ENCODE measurements around the gene IPMK. TPM values are rescaled to one million over a fixed set of nuclear protein-coding genes. Genes with fewer than 3 reads are reported as not detected.
"Not testable (repeated sequence)": the region's sequence is repeated elsewhere in the genome, so short reads cannot be mapped to it uniquely, and the experiment has no call there.

Gene IPMK
- total RNA-seq, 2 donors from 2014 or later = 1.5 to 7.5 TPM

DNA sequence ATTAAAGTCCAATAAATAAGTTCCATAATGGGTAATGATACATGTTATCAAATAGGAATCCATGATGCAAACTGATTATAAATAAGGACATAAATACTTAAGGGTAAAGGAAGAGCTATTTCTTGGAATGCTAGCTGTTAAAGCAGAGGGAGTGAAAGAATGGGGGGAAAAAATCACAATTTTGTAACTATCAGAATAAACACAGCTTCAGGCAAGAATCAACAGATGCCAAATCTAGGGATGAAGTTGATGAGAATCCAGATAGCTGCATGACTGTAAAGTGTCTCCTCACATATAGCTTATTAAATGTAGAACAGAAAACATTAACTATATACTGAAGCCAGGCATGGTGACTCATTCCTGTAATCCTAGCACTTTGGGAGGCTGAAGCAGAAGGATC, 4.9 kb downstream of the IPMK start:
- TF ChIP-seq, protein P1, sequence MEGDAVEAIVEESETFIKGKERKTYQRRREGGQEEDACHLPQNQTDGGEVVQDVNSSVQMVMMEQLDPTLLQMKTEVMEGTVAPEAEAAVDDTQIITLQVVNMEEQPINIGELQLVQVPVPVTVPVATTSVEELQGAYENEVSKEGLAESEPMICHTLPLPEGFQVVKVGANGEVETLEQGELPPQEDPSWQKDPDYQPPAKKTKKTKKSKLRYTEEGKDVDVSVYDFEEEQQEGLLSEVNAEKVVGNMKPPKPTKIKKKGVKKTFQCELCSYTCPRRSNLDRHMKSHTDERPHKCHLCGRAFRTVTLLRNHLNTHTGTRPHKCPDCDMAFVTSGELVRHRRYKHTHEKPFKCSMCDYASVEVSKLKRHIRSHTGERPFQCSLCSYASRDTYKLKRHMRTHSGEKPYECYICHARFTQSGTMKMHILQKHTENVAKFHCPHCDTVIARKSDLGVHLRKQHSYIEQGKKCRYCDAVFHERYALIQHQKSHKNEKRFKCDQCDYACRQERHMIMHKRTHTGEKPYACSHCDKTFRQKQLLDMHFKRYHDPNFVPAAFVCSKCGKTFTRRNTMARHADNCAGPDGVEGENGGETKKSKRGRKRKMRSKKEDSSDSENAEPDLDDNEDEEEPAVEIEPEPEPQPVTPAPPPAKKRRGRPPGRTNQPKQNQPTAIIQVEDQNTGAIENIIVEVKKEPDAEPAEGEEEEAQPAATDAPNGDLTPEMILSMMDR (IDR thresholded peaks at IDR 0.05) = no peak

DNA sequence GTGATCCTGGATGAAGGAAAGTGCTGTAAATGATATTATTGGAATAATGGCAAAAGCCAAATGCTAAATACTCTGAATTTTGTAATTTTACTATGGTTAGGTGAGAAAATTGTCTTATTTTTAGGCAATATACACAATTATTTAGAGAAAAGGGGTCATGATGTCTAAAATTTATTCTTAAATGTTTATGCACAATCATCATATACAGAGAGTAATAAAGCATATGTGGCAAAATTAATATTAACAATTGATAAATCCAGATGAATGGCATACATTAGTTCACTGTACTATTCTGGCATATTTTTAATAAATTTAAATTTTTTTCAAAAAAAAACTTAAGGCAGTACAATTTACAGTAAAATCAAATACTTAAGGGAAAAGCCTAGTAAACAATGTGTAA, 7.4 kb downstream of the IPMK start:
- DNase-seq (ENCODE audit: low spot score) = no peak
- H3K4me1 ChIP-seq (ENCODE audit: control insufficient read depth in 1 of 2, low read depth in 2 of 2) = peaks cover 0 to 3% of the 10 kb centered on the region in 2 donors
- ATAC-seq (ENCODE audit: insufficient number of reproducible peaks, low FRiP score, low read depth) = no peak
- no peak overlapping the region for H3K4me3 ChIP-seq
- TF ChIP-seq, protein P1 (IDR thresholded peaks at IDR 0.05) = no peak
- no peaks in the 10 kb centered on the region for H3K36me3 ChIP-seq
- no peaks in the 10 kb centered on the region for H3K27me3 ChIP-seq (replicated peaks; ENCODE audit: insufficient read depth)
- no peaks in the 10 kb centered on the region for H3K9me3 ChIP-seq
- H3K27ac ChIP-seq = no peak overlapping the region

More for the DNA sequence above, 4.9 kb downstream of the IPMK start:
- Histone ChIP-seq H3K36me3 (no peaks in the 10 kb centered on the region), H3K27ac (no peak overlapping the region), H3K4me3 (no peak overlapping the region), H3K27me3 (replicated peaks; ENCODE audit: insufficient read depth) (no peaks in the 10 kb centered on the region), H3K9me3 (no peaks in the 10 kb centered on the region), H3K4me1 (ENCODE audit: control insufficient read depth in 1 of 2, low read depth in 2 of 2) (peaks cover 6 to 12% of the 10 kb centered on the region in 2 donors)
- DNase-seq (ENCODE audit: low spot score) (no peak), ATAC-seq (ENCODE audit: insufficient number of reproducible peaks, low FRiP score, low read depth) (no peak)

DNA sequence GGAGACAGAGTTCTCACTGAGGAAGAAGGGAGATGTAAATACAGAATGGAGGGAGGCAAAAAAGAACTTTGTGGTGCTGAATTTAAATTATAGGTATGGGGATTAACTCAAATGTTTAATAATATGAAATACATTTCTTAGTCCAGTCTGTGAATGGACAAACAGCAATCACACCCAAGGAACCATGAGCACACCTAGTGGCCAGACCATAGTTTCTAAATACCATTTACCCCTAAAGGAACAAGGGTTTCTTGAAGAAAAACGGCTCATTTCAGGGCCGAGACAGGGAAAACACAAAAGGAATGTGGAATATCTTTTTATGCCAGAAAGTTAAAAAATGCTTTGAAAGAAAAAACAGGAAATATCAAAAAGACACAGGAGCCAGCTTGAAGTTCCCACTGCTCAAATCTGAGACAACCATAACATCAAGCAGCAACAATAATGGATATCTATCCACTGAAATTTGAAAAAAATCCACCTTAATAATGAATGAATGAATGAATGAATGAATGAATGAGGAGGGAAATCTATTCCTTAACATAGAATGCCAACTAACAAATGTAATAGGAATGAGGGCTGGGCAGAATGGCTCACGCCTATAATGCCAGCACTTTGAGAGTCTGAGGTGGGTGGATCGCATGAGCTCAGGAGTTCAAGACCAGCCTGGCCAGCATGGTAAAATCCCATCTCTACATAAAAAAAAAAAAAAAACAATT, 8.6 kb downstream of the IPMK start:
- H3K4me1 ChIP-seq (ENCODE audit: control insufficient read depth in 1 of 2, low read depth in 2 of 2) = no peaks in the 10 kb centered on the region
- no peak overlapping the region for H3K27ac ChIP-seq
- H3K9me3 ChIP-seq = no peaks in the 10 kb centered on the region
- no peaks in the 10 kb centered on the region for H3K27me3 ChIP-seq (replicated peaks; ENCODE audit: insufficient read depth)
- H3K4me3 ChIP-seq = no peak overlapping the region
- TF ChIP-seq, protein P1 (IDR thresholded peaks at IDR 0.05) = no peak
- DNase-seq (ENCODE audit: low spot score) (no peak), ATAC-seq (ENCODE audit: insufficient number of reproducible peaks, low FRiP score, low read depth) (no peak)
- no peaks in the 10 kb centered on the region for H3K36me3 ChIP-seq

DNA sequence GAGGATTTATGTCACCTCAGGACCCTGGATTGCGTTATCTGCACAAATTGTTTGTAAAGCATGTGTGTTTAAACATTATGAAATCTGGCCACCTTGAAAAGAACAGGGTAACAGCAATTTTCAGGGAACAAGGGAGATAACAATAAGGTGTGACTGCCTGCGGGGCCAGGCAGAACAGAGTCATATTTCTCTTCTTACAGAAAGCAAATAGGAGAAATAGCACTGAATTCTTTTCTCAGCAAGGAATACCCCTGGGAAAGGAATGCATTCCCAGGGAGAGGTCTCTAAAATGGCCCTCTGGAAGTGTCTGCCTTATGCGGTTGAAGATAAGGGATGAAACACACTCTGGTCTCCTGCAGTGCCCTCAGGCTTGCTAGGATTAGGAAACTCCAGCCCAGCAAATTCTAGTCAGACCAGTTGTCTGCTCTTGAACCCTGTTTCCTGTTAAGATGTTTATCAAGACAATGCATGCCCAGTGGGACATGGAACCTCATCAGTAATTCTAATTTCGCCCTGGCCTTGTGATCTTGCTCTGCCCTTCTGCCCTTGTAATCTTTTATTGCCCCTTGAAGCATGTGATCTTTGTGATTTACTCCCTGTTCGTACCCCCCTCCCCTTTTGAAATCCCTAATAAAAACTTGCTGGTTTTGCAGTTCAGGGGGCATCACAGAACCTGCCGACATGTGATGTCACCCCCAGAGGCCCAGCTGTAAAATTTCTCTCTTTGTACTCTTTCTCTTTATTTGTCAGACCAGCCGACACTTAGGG, 11.5 kb downstream of the IPMK start:
- H3K4me3 ChIP-seq; ATAC-seq (ENCODE audit: insufficient number of reproducible peaks, low FRiP score, low read depth); DNase-seq (ENCODE audit: low spot score); H3K4me1 ChIP-seq (ENCODE audit: control insufficient read depth in 1 of 2, low read depth in 2 of 2); H3K27ac ChIP-seq; H3K36me3 ChIP-seq; H3K27me3 ChIP-seq (replicated peaks; ENCODE audit: insufficient read depth); H3K9me3 ChIP-seq: not testable (repeated sequence)

DNA sequence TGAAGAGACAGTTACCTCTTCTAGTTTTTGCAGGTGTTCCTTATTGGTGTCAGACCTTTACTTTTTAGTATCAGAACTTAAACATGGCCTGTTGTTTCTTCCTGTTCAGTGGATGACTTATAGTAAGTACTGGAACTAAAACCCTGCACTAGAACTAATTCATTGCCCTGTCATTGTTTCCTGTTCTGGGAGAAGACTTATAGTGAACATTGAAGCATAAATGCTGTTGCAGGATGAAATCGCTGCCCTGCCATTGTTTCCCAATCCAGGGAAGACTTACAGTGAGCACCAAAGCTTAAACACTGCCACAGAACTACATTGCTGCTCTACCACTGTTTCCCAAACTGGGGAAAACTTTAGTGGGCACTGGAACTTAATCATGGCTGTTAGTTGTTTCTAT, 13.1 kb downstream of the IPMK start:
- ATAC-seq (ENCODE audit: insufficient number of reproducible peaks, low FRiP score, low read depth) = no peak
- H3K27ac ChIP-seq = no peak overlapping the region

More for the DNA sequence above, 13.1 kb downstream of the IPMK start:
- H3K36me3 ChIP-seq = no peaks in the 10 kb centered on the region
- H3K4me3 ChIP-seq = no peak overlapping the region
- TF ChIP-seq, protein P1 (IDR thresholded peaks at IDR 0.05) = no peak
- DNase-seq (ENCODE audit: low spot score) = no peak
- H3K9me3 ChIP-seq = no peaks in the 10 kb centered on the region
- H3K4me1 ChIP-seq (ENCODE audit: control insufficient read depth in 1 of 2, low read depth in 2 of 2) = no peaks in the 10 kb centered on the region
- no peaks in the 10 kb centered on the region for H3K27me3 ChIP-seq (replicated peaks; ENCODE audit: insufficient read depth)

Measured in thoracic aorta (tissue), 2 donors.